Fibroblast of villous mesenchyme (primary cell): ENCODE data around the gene CEL. TPM values are rescaled to one million over a fixed set of nuclear protein-coding genes. Genes with fewer than 3 reads are reported as not detected.
A peak's percentile ranks its signal among the peaks of the same experiment; 100 is the strongest.

Experiments
- DNase-seq: peaks from one replicate; pipeline ENCODE4 v3.0.0-alpha.2; 2010; ENCODE audit warnings: low read depth
- H3K4me3 ChIP-seq: 2 replicates; pipeline ENCODE4 v1.5.1; 2011; ENCODE audit warnings: low read depth, mild to moderate bottlenecking, low read length
- total RNA-seq: library from RNA; depleted of rRNA; stranded (reverse); fragments of >200 nt; gene quantifications from 2 replicates; pipeline ENCODE4 v1.2.3, GENCODE V29; 2012
- TF ChIP-seq, protein P1 (sequence below): IDR thresholded peaks from 2 replicates; pipeline ENCODE4 v1.5.1; 2012; ENCODE audit warnings: low read depth, mild to moderate bottlenecking, low read length; ENCODE audit not compliant: insufficient read depth

Gene CEL
- total RNA-seq, 1 donor: under 0.01 TPM

- no peak for DNase-seq
- H3K4me3 ChIP-seq: no peak overlapping the region
- TF ChIP-seq, protein P1, sequence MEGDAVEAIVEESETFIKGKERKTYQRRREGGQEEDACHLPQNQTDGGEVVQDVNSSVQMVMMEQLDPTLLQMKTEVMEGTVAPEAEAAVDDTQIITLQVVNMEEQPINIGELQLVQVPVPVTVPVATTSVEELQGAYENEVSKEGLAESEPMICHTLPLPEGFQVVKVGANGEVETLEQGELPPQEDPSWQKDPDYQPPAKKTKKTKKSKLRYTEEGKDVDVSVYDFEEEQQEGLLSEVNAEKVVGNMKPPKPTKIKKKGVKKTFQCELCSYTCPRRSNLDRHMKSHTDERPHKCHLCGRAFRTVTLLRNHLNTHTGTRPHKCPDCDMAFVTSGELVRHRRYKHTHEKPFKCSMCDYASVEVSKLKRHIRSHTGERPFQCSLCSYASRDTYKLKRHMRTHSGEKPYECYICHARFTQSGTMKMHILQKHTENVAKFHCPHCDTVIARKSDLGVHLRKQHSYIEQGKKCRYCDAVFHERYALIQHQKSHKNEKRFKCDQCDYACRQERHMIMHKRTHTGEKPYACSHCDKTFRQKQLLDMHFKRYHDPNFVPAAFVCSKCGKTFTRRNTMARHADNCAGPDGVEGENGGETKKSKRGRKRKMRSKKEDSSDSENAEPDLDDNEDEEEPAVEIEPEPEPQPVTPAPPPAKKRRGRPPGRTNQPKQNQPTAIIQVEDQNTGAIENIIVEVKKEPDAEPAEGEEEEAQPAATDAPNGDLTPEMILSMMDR: no peak
Observed at GRCh38 chr9:133051281-133051900, 10.4 kb upstream of the CEL start.

DNA sequence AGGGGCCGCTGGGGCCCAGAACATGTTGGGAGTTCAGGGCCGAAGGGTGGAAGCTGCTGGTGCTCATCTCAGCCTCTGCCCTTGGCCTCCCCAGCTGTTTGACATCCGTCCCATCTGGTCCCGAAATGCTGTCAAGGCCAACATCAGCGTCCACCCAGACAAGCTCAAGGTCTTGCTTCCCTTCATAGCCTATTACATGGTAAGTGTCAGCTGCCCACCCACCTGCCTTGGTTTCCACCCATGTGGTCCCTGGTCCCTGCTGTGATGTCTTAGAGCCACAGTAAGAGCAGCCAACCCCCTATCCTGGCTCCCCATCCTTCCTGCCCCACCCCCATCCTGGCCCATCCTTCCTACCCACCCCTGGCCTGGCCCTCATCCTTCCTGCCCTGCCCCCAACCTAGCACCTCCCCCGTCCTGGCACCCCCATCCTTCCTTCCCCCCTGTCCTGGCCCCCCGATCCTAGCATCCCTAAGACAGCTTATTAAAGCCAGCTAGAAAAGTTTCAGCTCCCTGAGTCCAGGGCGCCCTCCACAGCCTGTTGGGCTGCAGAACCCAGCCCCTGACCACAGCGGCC is 9.7 kb upstream of the CEL start:
- TF ChIP-seq, protein P1: no peak
- no peak for DNase-seq
- no peak overlapping the region for H3K4me3 ChIP-seq

DNA sequence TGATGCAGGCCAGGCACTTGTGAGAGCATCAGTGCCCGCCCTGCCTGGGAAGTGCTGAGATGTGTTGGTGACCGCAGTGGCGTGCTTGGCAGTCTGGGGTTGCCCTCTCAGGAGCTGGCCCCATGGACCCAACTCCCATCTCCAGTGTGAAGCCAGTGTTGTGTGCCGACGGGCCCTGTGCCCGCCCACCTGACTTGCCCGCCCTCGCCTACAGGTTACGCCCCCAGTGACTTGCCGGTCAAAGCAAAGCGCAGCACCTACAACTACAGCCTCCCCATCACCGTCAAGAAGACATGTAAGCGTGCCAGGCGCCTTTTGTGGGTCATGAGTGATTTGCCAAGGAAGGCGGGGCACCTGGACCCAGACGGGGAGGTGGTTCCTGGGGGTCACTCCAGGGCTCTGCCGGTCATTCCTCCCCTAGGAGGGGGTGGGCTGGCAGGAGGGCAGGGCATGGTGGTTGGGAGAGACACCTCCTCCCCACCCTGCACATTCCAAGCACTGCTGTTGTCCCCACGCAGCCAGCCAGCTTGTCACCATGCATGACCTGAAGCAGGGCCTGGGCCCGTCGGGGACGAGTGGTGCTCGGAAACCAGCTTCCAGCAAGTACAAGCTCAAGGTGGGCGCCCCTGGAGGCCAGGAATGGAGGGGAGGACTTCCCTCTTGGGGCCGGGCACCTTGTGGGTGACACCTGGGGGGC is 7.4 kb upstream of the CEL start:
- no peak for DNase-seq
- TF ChIP-seq, protein P1: no peak
- H3K4me3 ChIP-seq: no peak overlapping the region

DNA sequence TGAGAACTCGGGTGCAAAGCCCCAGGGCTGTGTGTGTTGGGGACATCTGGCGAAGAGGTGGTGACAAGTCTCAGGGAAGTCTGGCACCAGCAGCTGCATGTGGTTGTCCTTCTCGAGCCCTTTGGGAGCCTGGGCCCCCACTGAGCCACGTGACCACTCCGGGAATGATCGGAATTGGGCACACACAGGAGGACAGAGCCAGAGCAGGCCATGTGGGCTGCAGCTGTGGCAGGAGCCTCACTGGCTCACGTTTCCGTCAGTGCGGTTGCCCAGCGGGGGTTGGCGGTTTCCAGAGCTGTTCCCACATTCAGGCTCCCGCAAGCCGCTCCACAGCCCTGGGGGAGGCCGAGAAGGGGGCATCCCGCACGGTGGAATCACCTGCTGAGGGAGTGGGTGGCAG is 6.8 kb upstream of the CEL start:
- TF ChIP-seq, protein P1: no peak
- H3K4me3 ChIP-seq: no peak overlapping the region
- DNase-seq: peak; percentile 72

DNA sequence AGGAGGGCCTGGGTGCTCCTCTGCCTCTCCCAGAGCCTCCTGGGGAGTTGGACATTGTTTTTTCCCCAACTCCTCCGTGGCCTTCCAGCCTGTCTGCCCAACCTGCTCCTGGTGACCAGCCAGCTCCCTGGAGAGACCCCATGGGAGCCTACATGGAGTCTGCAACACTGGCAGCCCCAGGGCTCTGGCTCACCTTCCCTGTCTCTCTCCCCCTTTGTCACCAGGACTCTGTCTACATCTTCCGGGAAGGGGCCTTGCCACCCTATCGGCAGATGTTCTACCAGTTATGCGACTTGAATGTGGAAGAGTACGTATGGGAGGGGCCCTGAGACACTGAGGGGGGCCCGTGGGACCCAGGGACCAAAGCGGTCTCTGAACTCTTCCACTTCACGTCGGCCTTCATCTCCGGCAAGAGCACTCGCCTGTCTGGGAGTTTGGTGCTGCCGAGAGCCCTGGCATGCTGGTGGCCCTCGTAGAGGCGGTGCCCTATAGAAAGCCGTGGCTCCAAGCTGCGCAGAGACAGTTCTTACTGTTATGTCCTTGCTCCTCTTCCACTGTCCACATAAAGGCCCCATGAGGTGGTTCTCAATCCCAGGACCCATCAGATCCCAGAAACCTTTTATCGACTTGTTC is 5.9 kb upstream of the CEL start:
- DNase-seq: no peak
- no peak overlapping the region for H3K4me3 ChIP-seq
- TF ChIP-seq, protein P1: no peak

DNA sequence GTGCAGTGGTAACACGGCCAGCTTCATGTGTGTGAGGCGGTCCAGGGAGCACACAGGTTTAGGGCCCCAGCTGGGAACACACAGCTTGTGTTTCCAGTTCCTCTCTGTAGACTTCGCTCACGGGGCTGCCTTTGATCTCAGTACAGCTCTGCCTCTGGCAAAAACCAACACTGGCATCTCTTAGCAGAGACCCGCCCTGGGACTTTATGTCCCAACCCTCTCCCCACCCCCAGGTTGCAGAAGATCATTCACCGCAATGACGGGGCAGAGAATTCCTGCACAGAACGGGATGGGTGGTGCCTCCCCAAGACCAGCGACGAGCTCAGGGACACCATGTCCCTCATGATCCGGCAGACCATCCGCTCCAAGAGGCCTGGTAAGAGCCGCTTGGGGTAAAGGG is 5.2 kb upstream of the CEL start:
- DNase-seq: no peak
- TF ChIP-seq, protein P1: no peak
- no peak overlapping the region for H3K4me3 ChIP-seq
